ENCODE measurements around the gene YKT6. TPM values are rescaled to one million over a fixed set of nuclear protein-coding genes. Genes with fewer than 3 reads are reported as not detected.

YKT6 gene
- total and polyA plus RNA-seq, 2 donors (not counting 3 experiments of a cell fraction or from before 2014, with no cell fraction given) = 117 to 120 TPM

- POLR2A ChIA-PET = no interaction called here
- FAIRE-seq (no peak), DNase-seq (ENCODE audit: low read depth, low spot score) (no peak)
- Histone ChIP-seq H3K4me1 (ENCODE audit: control insufficient read depth, extremely low read depth, insufficient read depth, low read length) (no peaks in the 10 kb centered on the region), H3K79me2 (ENCODE audit: control insufficient read depth, insufficient read depth, low read length) (no peaks in the 10 kb centered on the region), H3K9ac (replicated peaks; ENCODE audit: extremely low read depth, insufficient read depth, low read length) (no peak overlapping the region), H4K20me1 (replicated peaks; ENCODE audit: control insufficient read depth, extremely low read depth, insufficient read depth, low read length) (no peaks in the 10 kb centered on the region), H3K36me3 (ENCODE audit: control insufficient read depth in 2 of 2, extremely low read depth in 1 of 2, insufficient read depth in 2 of 2, low read length in 2 of 2) (peaks cover 15 to 50% of the 10 kb centered on the region in 2 experiments), H2AFZ (ENCODE audit: low read depth, low read length) (no peak overlapping the region), H3K27me3 (ENCODE audit: control insufficient read depth in 2 of 2, insufficient read depth in 2 of 2, low read length in 2 of 2) (no peaks in the 10 kb centered on the region), H3K9me3 (replicated peaks; ENCODE audit: control insufficient read depth, insufficient read depth, low read length) (no peaks in the 10 kb centered on the region), H3K4me2 (ENCODE audit: insufficient read depth, low read length) (no peak overlapping the region), H3K4me3 (replicated peaks in 1 of 3; ENCODE audit: insufficient read depth in 1 of 3, low read depth in 1 of 3, low read length in 3 of 3) (no peak overlapping the region), H3K9me1 (replicated peaks; ENCODE audit: control insufficient read depth, extremely low read depth, insufficient read depth, low read length) (no peaks in the 10 kb centered on the region), H3K27ac (ENCODE audit: insufficient read depth, low read depth, low read length) (no peak overlapping the region)
- TF ChIP-seq, protein P1, sequence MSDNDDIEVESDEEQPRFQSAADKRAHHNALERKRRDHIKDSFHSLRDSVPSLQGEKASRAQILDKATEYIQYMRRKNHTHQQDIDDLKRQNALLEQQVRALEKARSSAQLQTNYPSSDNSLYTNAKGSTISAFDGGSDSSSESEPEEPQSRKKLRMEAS (IDR thresholded peaks at IDR 0.05; ENCODE audit: insufficient read depth, insufficient read length) = no peak
- TF ChIP-seq CTCF (IDR thresholded peaks at IDR 0.05; ENCODE audit: extremely low read depth in 1 of 2, insufficient read depth in 1 of 2, low read depth in 1 of 2, low read length in 2 of 2) (no peak), EZH2 (IDR thresholded peaks at IDR 0.05; ENCODE audit: borderline replicate concordance, low read depth, low read length, severe bottlenecking) (no peak), POLR2A (IDR thresholded peaks at IDR 0.05; ENCODE audit: low read depth, low read length) (no peak), JUN (IDR thresholded peaks at IDR 0.05; ENCODE audit: borderline replicate concordance, insufficient read depth, insufficient read length, low read depth) (no peak), POLR2AphosphoS5 (IDR thresholded peaks at IDR 0.05; ENCODE audit: insufficient read depth, low read depth, low read length) (no peak), GATA2 (IDR thresholded peaks at IDR 0.05; ENCODE audit: insufficient read depth, insufficient read length, low read depth, low read length) (no peak), MYC (IDR thresholded peaks at IDR 0.05; ENCODE audit: low read depth, low read length) (no peak), FOS (IDR thresholded peaks at IDR 0.05; ENCODE audit: borderline replicate concordance, insufficient read depth, low read length) (no peak)
- no TSS peak for BruUV-seq (replicated peaks)
- intact Hi-C loops (cut with micrococcal nuclease) (no loop called here), dilution Hi-C loops (cut with MboI; ENCODE audit: extremely low pct_ligation_motif_present, low sequenced_read_pairs) (no loop called here)
- CTCF ChIA-PET = no interaction called here
Measured at GRCh38 chr7:44212018-44212417, 11.2 kb downstream of the YKT6 start.

Data from endothelial cell of umbilical vein (primary cell).